Activated CD8-positive, alpha-beta memory T cell treated with anti-CD3 and anti-CD28 coated beads, Interleukin-2, amount 50 U/mL, for 1 hour (primary cell): ENCODE measurements around the gene RSPO3.
"Not testable (repeated sequence)": the region's sequence is repeated elsewhere in the genome, so short reads cannot be mapped to it uniquely, and the experiment has no call there.

Experiments
- DNase-seq: peaks from one replicate; pipeline ENCODE4 v3.0.0-alpha.2; 2020; ENCODE audit errors: extremely low read depth

The RSPO3 gene

GRCh38 chr6:127118298-127119101 is at the start of gene RSPO3:
Gene RSPO3, plus strand, starts transcription at chr6:127118671. Its CDS starts 522 bp downstream, at chr6:127119193.
- DNase-seq = no peak

GRCh38 chr6:127069659-127070279 is 48.7 kb upstream of the RSPO3 start:
- DNase-seq = no peak

GRCh38 chr6:127073222-127073621 is 45.2 kb upstream of the RSPO3 start:
- no peak for DNase-seq

- no peak for DNase-seq
Measured at GRCh38 chr6:127076466-127076865, 42.0 kb upstream of the RSPO3 start.

GRCh38 chr6:127077886-127078285 is 40.6 kb upstream of the RSPO3 start:
- no peak for DNase-seq

GRCh38 chr6:127078669-127079068 is 39.8 kb upstream of the RSPO3 start:
- DNase-seq = no peak

- DNase-seq = no peak
Measured at GRCh38 chr6:127079681-127080080, 38.8 kb upstream of the RSPO3 start.

- no peak for DNase-seq
Measured at GRCh38 chr6:127080081-127080480, 38.4 kb upstream of the RSPO3 start.

GRCh38 chr6:127083231-127083962 is 35.1 kb upstream of the RSPO3 start:
- no peak for DNase-seq

GRCh38 chr6:127083963-127084310 is 34.5 kb upstream of the RSPO3 start:
- no peak for DNase-seq

- DNase-seq = no peak
Measured at GRCh38 chr6:127085181-127085580, 33.3 kb upstream of the RSPO3 start.

GRCh38 chr6:127090051-127090450 is 28.4 kb upstream of the RSPO3 start:
- DNase-seq = no peak

- DNase-seq = no peak
Measured at GRCh38 chr6:127092466-127092865, 26.0 kb upstream of the RSPO3 start.

GRCh38 chr6:127094791-127095190 is 23.7 kb upstream of the RSPO3 start:
- no peak for DNase-seq

GRCh38 chr6:127096167-127096566 is 22.3 kb upstream of the RSPO3 start:
- no peak for DNase-seq

- DNase-seq = not testable (repeated sequence)
Measured at GRCh38 chr6:127097442-127097841, 21.0 kb upstream of the RSPO3 start.

GRCh38 chr6:127100510-127101140 is 17.8 kb upstream of the RSPO3 start:
- DNase-seq = no peak

- no peak for DNase-seq
Measured at GRCh38 chr6:127102299-127102698, 16.2 kb upstream of the RSPO3 start.

- DNase-seq = no peak
Measured at GRCh38 chr6:127102859-127103258, 15.6 kb upstream of the RSPO3 start.

- DNase-seq = no peak
Measured at GRCh38 chr6:127103482-127103881, 15.0 kb upstream of the RSPO3 start.

- no peak for DNase-seq
Measured at GRCh38 chr6:127107916-127108315, 10.6 kb upstream of the RSPO3 start.

- no peak for DNase-seq
Measured at GRCh38 chr6:127110712-127111111, 7.8 kb upstream of the RSPO3 start.
